Measurements from ENCODE around the gene MEAF6. TPM values are rescaled to one million over a fixed set of nuclear protein-coding genes. Genes with fewer than 3 reads are reported as not detected.

The MEAF6 gene
- total RNA-seq (ENCODE audit: low replicate concordance) = 25.0 and 31.5 TPM in 2 replicates

DNA sequence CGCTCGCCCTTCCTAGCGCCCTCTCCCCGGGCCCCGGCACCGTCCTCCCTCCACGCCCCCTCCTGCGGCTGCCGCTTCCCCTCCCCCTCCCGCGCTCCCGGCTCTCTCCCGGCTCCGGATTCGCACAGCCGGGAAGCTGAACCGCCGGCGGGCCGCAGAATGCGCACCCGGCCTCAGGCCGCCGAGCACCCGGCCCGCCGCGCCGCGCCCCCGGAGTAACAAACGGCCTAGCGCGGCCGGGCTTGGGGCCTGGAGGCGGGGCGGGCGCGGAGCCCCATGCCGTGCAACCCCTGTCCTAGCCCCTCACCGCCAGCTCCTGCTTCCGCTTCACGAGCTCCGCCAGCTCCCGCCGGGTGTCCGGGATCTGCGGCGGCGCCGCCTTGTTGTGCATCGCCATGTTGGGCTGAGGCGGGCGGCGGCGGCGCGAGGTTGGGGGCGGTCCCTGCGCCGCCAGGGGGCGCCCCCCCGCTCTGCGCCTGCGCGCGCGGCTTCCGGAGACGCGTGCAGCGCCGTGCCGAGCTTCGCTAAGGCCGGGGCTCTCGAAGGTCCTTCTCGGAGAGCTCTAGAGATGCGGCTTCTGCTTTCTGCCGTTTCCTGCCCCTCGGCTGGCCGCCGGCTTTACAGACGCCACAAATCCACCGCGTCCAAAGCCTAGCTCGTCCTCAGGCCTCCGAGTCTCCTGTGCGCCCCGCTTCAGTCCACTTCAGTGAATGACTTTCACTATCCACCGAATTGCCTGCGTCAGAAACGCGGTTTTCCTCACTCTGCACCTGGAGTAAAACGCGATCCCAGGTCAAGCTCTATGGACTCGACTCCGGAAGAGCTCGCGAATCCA, at the start of gene MEAF6:
MEAF6 (minus strand) TSS at position 417 of the 835 bp plus-strand sequence; CDS start at position 397, 20 bp downstream.

DNA sequence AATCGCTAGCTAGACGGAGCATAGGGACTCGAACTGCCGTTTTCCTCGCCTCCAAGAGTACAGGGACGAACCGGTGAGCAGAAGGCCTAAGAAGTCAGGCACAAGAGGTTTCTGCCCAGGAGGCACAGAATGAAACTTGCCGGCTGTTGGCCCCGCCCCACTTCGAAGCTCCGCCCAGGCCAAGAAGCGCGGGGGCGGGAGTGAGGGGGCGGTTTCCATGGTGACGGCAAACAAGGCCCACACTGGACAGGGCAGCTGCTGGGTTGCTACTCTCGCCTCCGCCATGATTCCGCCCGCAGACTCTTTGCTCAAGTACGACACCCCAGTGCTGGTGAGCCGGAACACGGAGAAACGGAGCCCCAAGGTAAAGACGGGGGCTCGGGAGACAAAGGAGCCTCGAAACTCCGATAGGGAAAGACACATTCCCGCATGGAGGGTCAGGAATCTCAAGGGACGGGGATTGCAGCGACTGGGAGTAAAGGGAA, 42.2 kb upstream of the MEAF6 start, which contains the start of gene DNALI1:
DNALI1 (plus strand) TSS at position 229 of the 485 bp plus-strand sequence; CDS start at position 284, 55 bp downstream.

DNA sequence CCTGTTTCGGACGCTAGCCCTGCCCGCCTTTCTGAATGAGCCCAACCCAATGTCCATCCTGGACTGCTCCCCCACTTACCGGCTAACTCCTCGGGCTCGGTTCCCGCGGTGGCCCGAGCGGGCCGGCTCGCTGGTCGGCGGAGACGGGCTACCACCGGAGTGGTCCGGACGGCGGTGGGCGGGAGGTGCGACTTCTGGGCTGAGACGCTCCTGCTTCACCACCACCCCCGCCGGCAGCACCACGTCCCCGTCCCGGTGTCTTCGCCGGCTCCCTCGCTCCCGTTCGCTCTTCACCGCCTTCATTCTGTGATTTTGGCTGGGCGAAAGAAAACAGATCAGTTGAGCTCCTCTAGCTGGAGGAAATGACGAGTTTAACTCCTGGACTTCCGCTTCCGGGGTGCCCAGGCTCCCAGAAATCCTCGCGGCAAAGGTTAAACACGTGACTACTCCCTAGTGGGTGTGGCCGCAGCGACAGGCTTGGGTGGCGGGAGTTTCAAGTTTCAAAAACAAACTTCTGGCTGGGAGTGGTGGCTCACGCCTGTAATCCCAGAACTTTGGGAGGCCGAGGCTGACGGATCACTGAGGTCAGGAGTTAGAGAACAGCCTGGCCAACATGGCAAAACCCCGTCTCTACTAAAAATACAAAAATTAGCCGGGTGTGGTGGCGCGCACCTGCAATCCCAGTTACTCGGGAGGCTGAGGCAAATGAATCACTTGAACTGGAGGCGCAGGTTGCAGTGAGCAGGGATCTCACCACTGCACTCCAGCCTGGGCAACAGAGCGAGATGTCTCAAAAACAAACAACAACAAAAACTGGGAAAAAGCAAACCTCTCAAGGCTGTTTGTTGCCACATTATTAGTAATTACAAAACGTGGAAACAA, 39.6 kb upstream of the MEAF6 start, which contains the start of gene SNIP1:
SNIP1 (minus strand) TSS at position 367 of the 882 bp plus-strand sequence; CDS start at position 303, 64 bp downstream.

DNA sequence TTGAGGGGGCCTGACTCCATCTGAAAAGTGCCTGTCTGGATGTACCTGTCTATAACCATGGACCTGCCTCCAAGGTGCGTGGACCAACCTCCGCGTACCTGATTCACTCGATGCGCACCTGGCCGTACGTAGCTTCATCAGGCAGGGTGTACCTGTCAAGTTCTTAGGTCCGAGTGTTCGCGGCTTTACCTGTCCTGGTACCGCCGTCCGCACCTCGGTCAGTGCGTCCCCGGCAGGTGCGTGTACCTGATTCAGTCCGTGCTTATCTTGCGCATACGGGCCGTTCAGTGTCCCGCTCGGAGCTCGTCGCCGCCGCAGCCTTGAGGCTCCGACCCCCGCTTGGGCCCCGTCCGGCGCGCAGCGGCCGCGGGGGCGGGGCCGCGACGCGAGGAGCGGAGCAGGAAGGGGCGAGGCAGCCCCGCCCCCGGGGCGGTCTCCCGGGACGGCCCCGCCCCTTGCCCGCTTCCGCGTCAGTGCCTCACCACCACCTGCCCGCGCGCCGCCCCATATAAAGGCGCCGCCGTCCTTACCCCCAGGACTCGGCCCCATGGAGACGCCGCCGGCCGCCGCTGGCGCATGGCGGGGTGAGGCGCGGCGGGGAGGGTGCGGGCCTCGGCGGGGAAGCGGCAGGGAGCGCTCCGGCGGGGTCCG, 40.4 kb downstream of the MEAF6 start, which contains the start of gene ZC3H12A:
ZC3H12A (plus strand) TSS at position 535 of the 651 bp plus-strand sequence. CDS start 917 bp downstream, outside the sequence.

Other genes starting within 250 kb of the MEAF6 start
- 2.2 and 15.3 TPM in 2 replicates for gene ZC3H12A, start 40.2 kb downstream of the MEAF6 start, total RNA-seq (ENCODE audit: low replicate concordance)
- gene SNIP1, start 39.5 kb upstream of the MEAF6 start, total RNA-seq (ENCODE audit: low replicate concordance) = 15.6 and 16.3 TPM in 2 replicates
- gene DNALI1, start 42.2 kb upstream of the MEAF6 start, total RNA-seq (ENCODE audit: low replicate concordance) = 3.2 and 6.7 TPM in 2 replicates
- gene GNL2, start 81.2 kb upstream of the MEAF6 start, total RNA-seq (ENCODE audit: low replicate concordance) = 56.4 and 97.3 TPM in 2 replicates
- under 0.01 and 0.35 TPM in 2 replicates for gene RSPO1, start 120.1 kb upstream of the MEAF6 start, total RNA-seq (ENCODE audit: low replicate concordance)
- gene CDCA8, start 177.8 kb upstream of the MEAF6 start, total RNA-seq (ENCODE audit: low replicate concordance) = 0.23 and 1.9 TPM in 2 replicates

Data from smooth muscle cell of the coronary artery (primary cell).